ENCODE measurements around the gene PLK1.

Gene PLK1

DNA sequence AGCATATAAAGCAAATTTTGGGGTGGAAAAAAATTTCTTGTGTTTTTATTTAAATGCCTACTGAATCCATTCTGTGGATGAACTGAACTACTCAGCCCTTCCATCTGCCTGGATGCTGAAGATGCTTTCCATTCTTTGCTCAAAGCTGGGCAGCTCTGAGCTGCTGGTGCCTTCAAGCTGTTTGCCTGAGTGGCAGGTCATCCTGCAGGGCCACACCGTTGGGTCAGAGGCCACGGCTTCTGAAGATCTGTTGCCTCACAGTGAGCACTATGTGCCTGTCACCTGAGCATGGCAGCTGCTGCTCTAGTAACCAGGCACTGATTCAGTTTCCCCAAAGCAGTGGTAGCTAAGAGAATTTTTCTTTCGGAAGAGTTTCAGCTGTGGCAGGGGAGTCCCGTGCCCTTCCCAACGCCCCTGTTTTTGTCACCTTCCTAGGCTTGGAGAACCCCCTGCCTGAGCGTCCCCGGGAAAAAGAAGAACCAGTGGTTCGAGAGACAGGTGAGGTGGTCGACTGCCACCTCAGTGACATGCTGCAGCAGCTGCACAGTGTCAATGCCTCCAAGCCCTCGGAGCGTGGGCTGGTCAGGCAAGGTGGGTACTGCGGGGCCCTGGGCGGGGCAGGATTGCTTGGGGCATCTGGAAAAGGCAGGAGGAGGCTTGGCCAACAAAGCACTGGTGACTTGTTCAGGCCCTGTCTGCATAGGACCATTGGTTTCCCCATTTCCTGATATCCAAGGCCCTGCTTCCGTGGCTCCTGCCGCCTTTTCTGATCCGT, 8.5 kb downstream of the PLK1 start:
- H3K4me1 ChIP-seq (ENCODE audit: control insufficient read depth, insufficient read depth, low read length) = no peaks in the 10 kb centered on the region
- H3K36me3 ChIP-seq (ENCODE audit: control insufficient read depth, insufficient read depth, low read length) = peaks cover 28% of the 10 kb centered on the region
- no peak overlapping the region for H3K4me3 ChIP-seq (ENCODE audit: low read length)
- H3K27me3 ChIP-seq (ENCODE audit: control insufficient read depth, insufficient read depth, low read length) = no peaks in the 10 kb centered on the region
- no peak overlapping the region for H3K9ac ChIP-seq (ENCODE audit: low read length)
- H3K27ac ChIP-seq (ENCODE audit: low read depth, low read length) = no peak overlapping the region

DNA sequence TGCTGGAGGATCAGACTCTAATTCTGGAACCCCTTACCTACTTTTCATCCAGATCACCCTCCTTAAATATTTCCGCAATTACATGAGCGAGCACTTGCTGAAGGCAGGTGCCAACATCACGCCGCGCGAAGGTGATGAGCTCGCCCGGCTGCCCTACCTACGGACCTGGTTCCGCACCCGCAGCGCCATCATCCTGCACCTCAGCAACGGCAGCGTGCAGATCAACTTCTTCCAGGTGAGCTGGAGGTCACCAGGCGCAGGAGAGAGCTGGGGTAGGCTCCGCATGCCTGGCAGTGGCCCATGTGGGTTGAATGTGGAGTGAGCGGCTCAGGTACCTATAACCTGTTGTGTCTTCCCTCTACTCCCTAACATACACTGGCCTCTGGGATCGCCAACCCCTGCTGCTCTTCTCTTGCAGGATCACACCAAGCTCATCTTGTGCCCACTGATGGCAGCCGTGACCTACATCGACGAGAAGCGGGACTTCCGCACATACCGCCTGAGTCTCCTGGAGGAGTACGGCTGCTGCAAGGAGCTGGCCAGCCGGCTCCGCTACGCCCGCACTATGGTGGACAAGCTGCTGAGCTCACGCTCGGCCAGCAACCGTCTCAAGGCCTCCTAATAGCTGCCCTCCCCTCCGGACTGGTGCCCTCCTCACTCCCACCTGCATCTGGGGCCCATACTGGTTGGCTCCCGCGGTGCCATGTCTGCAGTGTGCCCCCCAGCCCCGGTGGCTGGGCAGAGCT, 10.9 kb downstream of the PLK1 start:
- no peak overlapping the region for H3K9ac ChIP-seq (ENCODE audit: low read length)
- no peaks in the 10 kb centered on the region for H3K4me1 ChIP-seq (ENCODE audit: control insufficient read depth, insufficient read depth, low read length)
- H3K27me3 ChIP-seq (ENCODE audit: control insufficient read depth, insufficient read depth, low read length) = no peaks in the 10 kb centered on the region
- H3K4me3 ChIP-seq (ENCODE audit: low read length) = no peak overlapping the region
- H3K27ac ChIP-seq (ENCODE audit: low read depth, low read length) = no peak overlapping the region
- peaks cover 22% of the 10 kb centered on the region for H3K36me3 ChIP-seq (ENCODE audit: control insufficient read depth, insufficient read depth, low read length)

DNA sequence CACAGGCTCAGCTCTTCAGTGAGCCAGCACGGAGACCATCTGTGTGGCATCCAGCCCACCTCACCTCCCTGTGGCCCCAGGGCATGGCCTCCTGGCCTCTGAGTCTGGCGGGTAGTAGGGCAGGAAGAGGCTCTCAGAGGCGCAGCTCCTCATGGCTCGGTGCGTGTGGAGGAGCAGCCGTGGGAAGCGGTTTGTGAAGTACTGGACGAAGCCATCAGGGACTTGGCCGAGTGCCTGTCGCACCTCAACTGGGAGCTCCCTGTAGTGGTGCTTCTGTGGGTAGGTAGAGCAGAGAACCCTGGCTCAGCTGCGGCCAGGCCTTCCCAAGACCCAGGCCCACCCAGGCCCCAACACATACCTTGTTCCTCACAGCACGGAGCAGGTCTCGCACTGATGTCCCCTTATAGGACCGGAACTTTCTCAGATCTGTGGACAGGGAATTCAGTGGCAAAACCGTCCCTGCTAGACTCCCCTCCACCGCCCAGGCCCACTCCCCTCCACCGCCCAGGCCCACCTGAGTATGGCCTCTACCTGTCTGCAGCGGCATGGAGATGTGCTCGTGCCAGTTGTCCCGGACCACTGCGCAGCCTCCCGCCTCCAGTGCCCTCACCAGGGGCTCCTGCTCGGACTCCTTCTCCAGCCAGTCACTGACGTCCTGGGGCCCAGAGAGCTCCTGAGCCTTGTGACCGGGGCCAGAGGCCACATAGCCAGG, 12.2 kb downstream of the PLK1 start:
- Histone ChIP-seq H3K9ac (ENCODE audit: low read length) (no peak overlapping the region), H3K27ac (ENCODE audit: low read depth, low read length) (no peak overlapping the region), H3K4me1 (ENCODE audit: control insufficient read depth, insufficient read depth, low read length) (no peaks in the 10 kb centered on the region), H3K4me3 (ENCODE audit: low read length) (no peak overlapping the region), H3K36me3 (ENCODE audit: control insufficient read depth, insufficient read depth, low read length) (peaks cover 26% of the 10 kb centered on the region), H3K27me3 (ENCODE audit: control insufficient read depth, insufficient read depth, low read length) (no peaks in the 10 kb centered on the region)

DNA sequence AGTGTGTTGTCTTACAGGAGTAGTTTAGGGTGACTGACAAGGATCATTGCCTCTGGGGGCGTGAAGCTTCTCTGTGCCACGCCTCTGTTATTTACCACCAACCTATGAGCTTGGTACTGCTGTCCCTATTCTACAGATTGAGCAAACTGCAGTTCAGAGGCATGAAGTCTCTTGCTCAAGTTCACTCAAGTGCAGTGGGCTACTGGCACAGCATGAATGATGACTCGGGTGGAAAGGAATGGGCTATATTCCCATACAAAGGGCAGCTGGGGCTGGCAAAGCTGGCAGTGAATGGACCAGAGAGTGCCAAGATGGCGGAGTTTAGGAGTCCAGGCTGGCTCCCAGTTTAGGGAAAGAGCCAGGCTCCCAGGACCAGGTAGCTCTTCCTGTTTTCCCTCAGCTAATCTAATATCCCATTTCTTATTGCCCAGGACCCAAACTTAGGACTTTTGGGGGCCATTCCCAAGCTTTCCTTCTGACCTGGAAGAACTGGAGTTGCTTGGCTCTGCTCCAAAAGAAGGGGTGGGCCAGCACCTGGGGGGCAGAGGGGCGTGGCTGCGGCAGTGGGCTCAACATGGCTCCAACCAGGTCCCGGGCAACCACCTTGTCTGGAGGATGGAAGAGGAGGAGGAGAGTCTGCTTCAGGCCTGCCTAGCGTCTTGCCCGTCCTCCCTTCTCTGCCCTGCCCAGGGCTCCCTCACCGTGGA, 12.9 kb downstream of the PLK1 start:
- Histone ChIP-seq H3K4me3 (ENCODE audit: low read length) (no peak overlapping the region), H3K27ac (ENCODE audit: low read depth, low read length) (no peak overlapping the region), H3K4me1 (ENCODE audit: control insufficient read depth, insufficient read depth, low read length) (no peaks in the 10 kb centered on the region), H3K36me3 (ENCODE audit: control insufficient read depth, insufficient read depth, low read length) (peaks cover 26% of the 10 kb centered on the region), H3K27me3 (ENCODE audit: control insufficient read depth, insufficient read depth, low read length) (no peaks in the 10 kb centered on the region), H3K9ac (ENCODE audit: low read length) (no peak overlapping the region)

DNA sequence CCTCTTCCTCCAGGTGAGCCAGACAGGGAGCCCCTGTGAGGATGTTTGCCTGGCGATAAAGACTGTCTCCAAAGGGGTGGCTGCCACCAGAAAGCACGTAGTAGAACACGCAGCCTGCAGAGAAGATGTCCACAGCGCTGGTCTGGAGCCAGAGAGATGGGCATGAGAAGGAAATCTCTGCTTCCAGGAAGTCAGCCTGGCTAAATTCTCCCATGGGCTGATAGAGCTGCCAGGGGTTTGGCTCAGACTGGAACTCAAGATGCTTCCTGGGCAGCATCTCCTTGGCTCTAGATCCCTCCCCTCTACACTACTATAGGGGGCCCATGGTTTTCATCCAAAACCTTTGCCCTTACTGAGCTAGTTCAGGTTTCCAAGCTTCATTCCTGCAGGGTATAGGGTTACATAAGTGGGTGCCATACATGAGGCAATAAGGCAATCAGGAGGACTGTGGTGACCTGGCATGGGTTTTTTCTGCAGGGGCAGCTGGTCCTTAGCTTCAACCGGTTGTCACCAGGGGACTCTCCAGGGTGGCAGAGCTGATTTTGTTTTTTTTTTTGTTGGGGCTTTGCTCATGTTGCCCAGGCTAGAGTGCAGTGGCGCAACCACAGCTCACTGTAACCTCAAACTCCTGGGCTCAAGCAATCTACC, 13.6 kb downstream of the PLK1 start:
- H3K9ac ChIP-seq (ENCODE audit: low read length) = no peak overlapping the region
- H3K27me3 ChIP-seq (ENCODE audit: control insufficient read depth, insufficient read depth, low read length) = no peaks in the 10 kb centered on the region
- H3K4me1 ChIP-seq (ENCODE audit: control insufficient read depth, insufficient read depth, low read length) = no peaks in the 10 kb centered on the region
- H3K36me3 ChIP-seq (ENCODE audit: control insufficient read depth, insufficient read depth, low read length) = peaks cover 26% of the 10 kb centered on the region
- H3K27ac ChIP-seq (ENCODE audit: low read depth, low read length) = no peak overlapping the region
- no peak overlapping the region for H3K4me3 ChIP-seq (ENCODE audit: low read length)

DNA sequence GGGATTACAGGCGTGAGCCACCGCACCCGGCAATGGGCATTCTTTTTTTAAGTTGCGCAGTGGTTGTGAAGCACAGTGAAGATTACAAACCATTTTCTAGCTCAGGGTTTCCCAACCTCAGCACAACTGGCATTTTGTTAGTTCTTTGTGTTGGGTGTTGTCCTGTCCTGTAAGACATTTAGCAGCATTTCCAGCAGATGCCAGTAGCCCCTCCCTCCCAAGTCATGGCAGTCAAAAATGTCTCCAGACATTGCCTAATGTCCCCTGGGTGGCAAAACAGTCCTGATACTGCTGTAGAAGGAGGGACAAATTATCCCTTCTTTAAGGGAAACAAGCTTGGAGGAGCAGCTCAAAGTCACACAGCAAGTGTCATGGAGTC, 15.6 kb downstream of the PLK1 start:
- no peak overlapping the region for H3K9ac ChIP-seq (ENCODE audit: low read length)
- H3K27ac ChIP-seq (ENCODE audit: low read depth, low read length) = no peak overlapping the region
- H3K4me3 ChIP-seq (ENCODE audit: low read length) = no peak overlapping the region
- peaks cover 17% of the 10 kb centered on the region for H3K36me3 ChIP-seq (ENCODE audit: control insufficient read depth, insufficient read depth, low read length)
- H3K27me3 ChIP-seq (ENCODE audit: control insufficient read depth, insufficient read depth, low read length) = no peaks in the 10 kb centered on the region
- no peaks in the 10 kb centered on the region for H3K4me1 ChIP-seq (ENCODE audit: control insufficient read depth, insufficient read depth, low read length)

DNA sequence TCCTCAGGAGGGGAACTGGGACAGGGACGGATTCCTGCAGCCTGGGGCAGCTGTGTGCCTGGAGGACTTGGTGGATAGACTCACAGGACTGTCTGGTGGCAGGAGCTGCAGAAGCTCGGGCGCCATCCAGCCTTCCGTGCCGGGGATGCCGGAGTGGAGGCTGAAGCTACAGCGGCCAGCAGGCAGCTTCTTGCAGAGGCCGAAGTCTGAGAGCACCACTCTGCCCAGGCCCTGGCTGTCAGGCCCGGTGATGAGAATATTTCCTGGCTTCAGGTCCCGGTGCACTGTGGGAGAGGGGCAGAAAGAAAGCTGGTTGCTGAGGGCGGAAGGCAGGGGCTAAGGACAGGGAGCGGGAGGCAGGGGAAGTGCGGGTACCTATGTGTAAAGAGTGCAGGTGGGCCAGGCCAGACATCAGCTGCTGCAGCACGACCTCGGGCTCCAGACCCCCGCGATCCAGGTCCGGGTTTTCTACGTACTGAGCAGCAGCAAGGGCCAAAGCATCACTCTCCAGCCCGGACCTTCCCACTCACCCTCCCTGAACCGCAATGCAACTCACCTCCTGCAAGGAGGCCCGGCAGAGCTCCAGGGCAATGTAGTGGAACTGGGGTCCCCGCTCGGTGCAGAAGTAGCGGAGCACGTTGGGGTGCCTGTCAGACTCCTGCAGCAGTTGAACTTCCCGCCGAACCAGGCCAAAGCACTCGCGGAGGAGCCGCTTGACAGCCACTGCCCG, 16.1 kb downstream of the PLK1 start:
- peak overlapping the region; percentile 38 for H3K4me3 ChIP-seq (ENCODE audit: low read length)
- H3K36me3 ChIP-seq (ENCODE audit: control insufficient read depth, insufficient read depth, low read length) = peaks cover 11% of the 10 kb centered on the region

DNA sequence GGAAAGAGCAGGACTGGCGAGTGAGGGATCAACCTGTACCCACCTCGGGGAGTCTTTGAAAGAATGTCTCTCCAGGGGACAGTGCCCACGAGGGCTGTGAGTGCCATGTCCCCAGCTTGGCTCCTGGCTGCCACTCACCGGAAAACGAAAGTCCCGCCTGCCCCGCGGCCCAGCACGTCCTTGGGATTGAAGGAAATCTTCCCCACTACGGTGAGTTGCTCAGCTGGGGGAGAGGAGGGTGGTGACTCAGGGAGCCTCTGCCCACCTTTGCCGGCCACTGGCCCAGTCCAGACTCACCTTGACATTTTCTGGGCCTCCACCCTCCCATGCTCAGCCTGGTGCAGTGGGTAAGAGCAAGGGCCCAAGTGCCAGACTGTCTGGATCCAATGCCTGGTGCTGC, 17.1 kb downstream of the PLK1 start:
- Histone ChIP-seq H3K36me3 (ENCODE audit: control insufficient read depth, insufficient read depth, low read length) (peaks cover 6% of the 10 kb centered on the region), H3K4me1 (ENCODE audit: control insufficient read depth, insufficient read depth, low read length) (no peaks in the 10 kb centered on the region), H3K4me3 (ENCODE audit: low read length) (no peak overlapping the region)

More for the DNA sequence above, 16.1 kb downstream of the PLK1 start:
- Histone ChIP-seq H3K9ac (ENCODE audit: low read length) (no peak overlapping the region), H3K4me1 (ENCODE audit: control insufficient read depth, insufficient read depth, low read length) (no peaks in the 10 kb centered on the region), H3K27me3 (ENCODE audit: control insufficient read depth, insufficient read depth, low read length) (no peaks in the 10 kb centered on the region), H3K27ac (ENCODE audit: low read depth, low read length) (no peak overlapping the region)

DNA sequence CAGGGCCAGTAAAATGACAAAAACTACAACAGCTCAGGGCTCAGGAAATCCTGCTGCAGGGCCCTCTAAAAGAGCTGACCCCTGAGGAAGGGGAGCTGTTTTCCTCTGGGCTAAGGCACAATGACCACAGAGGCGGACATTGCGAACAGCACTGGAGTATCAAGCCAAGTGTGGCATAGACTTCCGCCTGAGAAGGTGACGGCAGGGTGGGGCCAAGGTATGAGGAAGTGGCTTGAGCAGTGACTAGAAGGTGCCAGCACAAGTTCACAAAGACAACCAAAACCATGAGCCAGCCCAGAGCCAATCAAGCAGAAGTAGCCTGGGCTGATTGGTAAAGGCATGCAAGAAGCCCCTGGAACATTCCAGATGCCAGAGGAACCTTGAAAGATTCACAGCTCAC, 20.4 kb downstream of the PLK1 start:
- Histone ChIP-seq H3K27me3 (ENCODE audit: control insufficient read depth, insufficient read depth, low read length) (no peaks in the 10 kb centered on the region), H3K9ac (ENCODE audit: low read length) (no peak overlapping the region), H3K36me3 (ENCODE audit: control insufficient read depth, insufficient read depth, low read length) (peaks cover 4% of the 10 kb centered on the region), H3K4me3 (ENCODE audit: low read length) (no peak overlapping the region), H3K4me1 (ENCODE audit: control insufficient read depth, insufficient read depth, low read length) (no peaks in the 10 kb centered on the region), H3K27ac (ENCODE audit: low read depth, low read length) (no peak overlapping the region)

More for the DNA sequence above, 17.1 kb downstream of the PLK1 start:
- no peaks in the 10 kb centered on the region for H3K27me3 ChIP-seq (ENCODE audit: control insufficient read depth, insufficient read depth, low read length)
- H3K9ac ChIP-seq (ENCODE audit: low read length) = no peak overlapping the region
- H3K27ac ChIP-seq (ENCODE audit: low read depth, low read length) = no peak overlapping the region

DNA sequence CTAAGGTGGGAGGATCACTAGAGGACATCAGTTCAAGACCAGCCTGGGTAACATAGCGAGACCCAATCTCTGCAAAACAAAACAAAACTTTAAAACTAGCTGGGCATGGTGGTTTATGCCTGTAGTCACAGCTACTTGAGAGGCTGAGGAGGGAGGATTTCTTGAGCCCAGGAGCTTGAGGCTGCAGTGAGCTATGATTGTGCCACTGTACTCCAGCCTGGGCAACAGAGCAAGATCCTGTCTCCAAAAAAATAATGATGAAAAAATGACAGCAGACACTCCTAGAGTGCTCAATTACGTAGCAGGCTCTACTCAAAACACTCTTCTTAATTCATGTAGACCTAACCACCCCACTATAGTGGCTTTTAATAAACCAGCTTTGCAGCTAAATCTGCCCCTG, 21.4 kb downstream of the PLK1 start:
- no peaks in the 10 kb centered on the region for H3K27me3 ChIP-seq (ENCODE audit: control insufficient read depth, insufficient read depth, low read length)
- no peak overlapping the region for H3K4me3 ChIP-seq (ENCODE audit: low read length)
- H3K36me3 ChIP-seq (ENCODE audit: control insufficient read depth, insufficient read depth, low read length) = no peaks in the 10 kb centered on the region
- no peak overlapping the region for H3K9ac ChIP-seq (ENCODE audit: low read length)
- H3K27ac ChIP-seq (ENCODE audit: low read depth, low read length) = no peak overlapping the region
- no peaks in the 10 kb centered on the region for H3K4me1 ChIP-seq (ENCODE audit: control insufficient read depth, insufficient read depth, low read length)

DNA sequence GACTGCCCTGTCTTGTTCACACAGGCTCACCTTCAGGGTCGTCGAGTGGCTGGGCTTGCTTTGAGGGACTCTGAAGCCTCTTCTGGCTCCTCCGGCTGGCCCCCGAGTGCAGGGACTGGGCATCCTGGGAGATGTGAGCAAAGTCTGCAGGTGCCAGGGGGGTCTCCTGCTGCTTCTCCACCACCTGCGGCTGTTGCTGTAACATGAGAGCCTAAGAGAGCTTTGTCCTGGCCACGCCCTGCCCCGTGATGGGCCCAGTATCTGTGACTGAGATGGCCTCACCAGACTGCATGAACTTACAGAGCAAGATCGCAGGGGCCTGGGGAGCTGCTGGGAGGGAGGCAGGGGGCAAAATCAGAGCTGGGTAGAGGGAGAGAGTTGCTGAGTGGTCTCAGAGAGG, 21.8 kb downstream of the PLK1 start:
- Histone ChIP-seq H3K36me3 (ENCODE audit: control insufficient read depth, insufficient read depth, low read length) (no peaks in the 10 kb centered on the region), H3K4me3 (ENCODE audit: low read length) (no peak overlapping the region), H3K4me1 (ENCODE audit: control insufficient read depth, insufficient read depth, low read length) (no peaks in the 10 kb centered on the region), H3K27me3 (ENCODE audit: control insufficient read depth, insufficient read depth, low read length) (no peaks in the 10 kb centered on the region), H3K27ac (ENCODE audit: low read depth, low read length) (no peak overlapping the region), H3K9ac (ENCODE audit: low read length) (no peak overlapping the region)
